Right renal cortex interstitium (tissue), 3 donors: ENCODE results near the gene HIPK2. TPM values are rescaled to one million over a fixed set of nuclear protein-coding genes. Genes with fewer than 3 reads are reported as not detected.
A peak's percentile ranks its signal among the peaks of the same experiment; 100 is the strongest.

ENCODE experiments used
- DNase-seq, 3 donors: peaks; one replicate each; pipeline ENCODE4 v3.0.0-alpha.2; 2013; ENCODE audit warnings: low read depth in 3 of 3, low spot score in 2 of 3
- polyA plus RNA-seq, 3 donors: library from polyadenylated mRNA; unstranded; fragments of 120-200 nt; gene quantifications; one replicate each; pipeline ENCODE4 v1.2.1, GENCODE V29; 2013; ENCODE audit not compliant: insufficient read length in 3 of 3

HIPK2 gene
- polyA plus RNA-seq, 3 donors = 81.5 to 88.7 (median 87.6) TPM

GRCh38 chr7:139783647-139784385 lies 6.0 kb upstream of the HIPK2 start:
- DNase-seq = no peak

DNA sequence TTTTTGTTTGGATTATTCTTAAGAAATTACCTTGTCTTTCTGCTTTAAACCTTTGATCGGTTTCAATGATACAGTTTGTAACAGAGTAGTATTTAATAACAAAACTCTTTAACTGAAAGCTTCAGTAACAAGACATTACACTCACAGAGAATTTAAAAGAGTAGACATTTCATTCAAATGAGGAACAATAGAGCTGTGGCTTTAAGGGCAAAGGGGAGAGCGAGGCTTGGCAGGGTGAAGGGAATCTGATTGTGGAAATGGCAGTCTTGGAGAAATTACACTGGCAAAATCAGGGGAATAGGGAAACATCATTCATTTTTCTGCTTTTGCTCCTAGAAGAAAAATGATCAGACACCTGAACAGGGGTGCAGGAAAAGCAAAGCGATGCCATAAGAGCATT lies 5.1 kb upstream of the HIPK2 start:
- DNase-seq = no peak

GRCh38 chr7:139777133-139777891 lies 486 bp downstream of the HIPK2 start:
- no peak for DNase-seq

DNA sequence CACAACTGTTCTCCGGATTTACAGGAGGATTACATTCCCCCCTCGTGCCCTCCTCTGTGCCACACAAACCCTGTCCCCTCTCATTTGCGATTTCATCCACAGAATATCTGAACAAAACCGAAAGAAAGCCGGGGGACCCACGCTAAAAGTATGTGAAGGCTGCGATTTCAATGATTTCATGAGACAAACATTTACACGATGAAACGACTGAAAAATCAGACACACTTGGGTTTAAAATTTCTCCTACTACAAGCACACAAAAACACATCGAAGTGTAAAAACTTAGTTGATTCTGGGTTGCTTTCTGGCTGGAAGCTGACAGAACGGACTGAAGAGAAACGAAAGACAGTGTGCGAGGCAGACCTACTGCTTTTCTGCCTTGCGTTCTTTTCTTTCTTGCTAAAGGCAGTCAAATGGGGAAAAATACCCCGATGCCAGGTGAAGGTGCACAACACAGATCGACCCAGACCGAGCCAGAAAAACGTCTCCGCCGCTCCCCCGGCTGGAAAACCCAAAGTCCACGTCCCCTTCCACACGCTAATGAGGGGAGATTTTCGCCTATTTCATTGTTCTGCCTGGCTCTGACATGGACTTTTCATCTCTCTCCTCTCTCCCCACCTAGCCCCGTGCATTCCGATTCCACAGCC lies 1.2 kb downstream of the HIPK2 start:
- no peak for DNase-seq

DNA sequence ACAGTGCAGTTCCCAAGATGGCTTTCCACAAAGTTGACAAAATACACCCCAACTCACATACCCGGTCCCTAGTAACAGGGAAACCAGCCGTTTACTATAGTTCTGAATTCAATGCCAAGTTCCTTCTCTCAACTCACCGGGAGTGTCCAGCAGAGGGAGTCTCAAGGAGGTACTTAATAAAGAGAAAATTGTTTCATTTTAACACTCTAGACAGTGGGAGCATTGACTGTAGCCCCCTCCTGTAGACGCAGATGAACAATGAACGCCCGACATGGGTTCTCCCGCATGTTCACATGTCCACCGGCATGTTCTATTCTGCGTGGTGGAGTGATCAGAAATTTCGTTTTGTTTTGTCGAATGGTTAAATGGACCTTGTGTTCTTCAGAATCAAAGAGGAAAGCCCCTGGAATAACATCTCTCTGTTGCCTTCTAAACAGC lies 1.9 kb downstream of the HIPK2 start:
- peak; percentile 67 to 78 (median 68) for DNase-seq

GRCh38 chr7:139774376-139774775 lies 3.4 kb downstream of the HIPK2 start:
- no peak for DNase-seq

GRCh38 chr7:139773371-139773770 lies 4.4 kb downstream of the HIPK2 start:
- DNase-seq = no peak

- no peak for DNase-seq
Observed at GRCh38 chr7:139772873-139773272, 4.9 kb downstream of the HIPK2 start.

DNA sequence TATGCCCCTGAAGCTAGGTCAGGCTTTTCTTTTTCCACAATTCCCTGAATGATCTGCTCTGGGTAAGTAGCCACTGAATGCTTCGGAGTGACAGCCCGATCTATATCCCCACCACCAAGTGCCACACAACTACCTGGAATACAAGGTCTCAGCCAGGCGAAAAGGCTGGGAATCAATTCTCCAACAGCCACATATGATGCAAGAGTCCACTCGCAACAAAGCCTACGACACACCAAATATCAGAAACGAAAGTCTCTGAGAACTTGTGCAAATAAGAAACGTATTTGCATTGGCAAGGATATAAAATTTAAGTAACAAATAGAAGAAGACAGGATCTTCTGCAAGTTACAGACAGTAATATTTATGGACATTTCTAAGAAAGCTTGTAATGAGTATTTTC lies 5.7 kb downstream of the HIPK2 start:
- no peak for DNase-seq

DNA sequence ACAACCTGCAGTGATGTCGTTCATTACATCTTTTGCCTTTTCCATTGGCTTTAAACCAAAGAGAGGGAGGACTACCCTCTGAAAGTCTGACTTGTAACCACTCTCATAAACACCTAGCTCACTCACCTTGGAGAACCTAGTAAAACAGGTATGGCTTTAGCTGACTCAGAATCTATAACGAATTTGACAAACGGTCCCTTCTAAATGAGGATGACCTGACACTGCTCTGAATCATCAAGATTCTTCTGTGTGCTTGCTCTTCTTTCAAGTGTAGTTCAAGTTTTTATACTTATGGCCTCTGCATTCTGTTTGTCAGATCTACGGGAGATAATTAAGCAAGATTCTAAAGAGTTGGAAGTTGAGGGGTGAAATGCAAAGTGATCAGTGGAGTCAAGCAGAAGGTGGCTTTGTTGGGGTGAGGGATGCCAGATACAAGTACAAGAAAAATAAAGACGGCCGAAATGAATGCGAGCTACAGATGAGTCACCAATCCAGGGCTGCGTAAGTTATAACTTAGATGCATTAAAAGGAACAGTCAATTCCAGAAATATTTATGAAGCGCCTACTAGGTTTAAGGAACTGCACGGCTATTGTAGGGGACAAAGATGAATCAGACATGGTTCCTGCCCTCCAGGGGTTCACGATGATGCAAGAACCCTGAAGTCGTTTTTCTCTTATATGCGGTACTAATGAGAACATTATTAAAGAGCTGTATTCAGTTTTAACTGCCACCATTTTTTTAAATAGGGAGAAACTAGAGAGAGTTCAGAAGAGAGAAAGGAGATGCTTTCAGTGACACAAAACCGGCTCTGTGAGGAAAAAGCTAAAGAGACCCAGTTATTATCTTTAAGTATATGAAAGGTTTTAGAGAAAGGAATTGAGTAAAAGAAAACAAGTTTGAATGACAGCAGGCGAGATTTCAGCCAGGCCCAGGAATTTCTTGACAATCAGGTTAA lies 6.5 kb downstream of the HIPK2 start:
- no peak for DNase-seq

- no peak for DNase-seq
Observed at GRCh38 chr7:139769761-139770160, 8.0 kb downstream of the HIPK2 start.

DNA sequence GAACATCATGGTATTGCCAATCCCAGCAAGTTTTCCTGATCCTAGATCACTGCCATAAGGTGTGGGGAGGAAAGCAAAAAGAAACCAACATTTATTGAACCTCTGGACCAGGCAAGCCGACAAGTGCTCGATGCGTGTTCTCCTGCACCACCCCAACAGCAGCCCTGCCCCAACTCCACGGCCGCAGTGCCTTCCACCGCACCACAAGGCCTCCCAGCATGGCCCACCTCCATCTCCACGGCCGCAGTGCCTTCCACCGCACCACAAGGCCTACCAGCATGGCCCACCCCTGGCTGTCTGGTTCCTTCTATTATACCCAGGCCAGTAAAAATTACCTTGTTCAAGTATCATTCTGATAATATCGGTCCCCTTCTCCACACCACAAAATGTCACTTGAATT lies 8.7 kb downstream of the HIPK2 start:
- DNase-seq = no peak

- DNase-seq = no peak
Observed at GRCh38 chr7:139768249-139768824, 9.5 kb downstream of the HIPK2 start.

DNA sequence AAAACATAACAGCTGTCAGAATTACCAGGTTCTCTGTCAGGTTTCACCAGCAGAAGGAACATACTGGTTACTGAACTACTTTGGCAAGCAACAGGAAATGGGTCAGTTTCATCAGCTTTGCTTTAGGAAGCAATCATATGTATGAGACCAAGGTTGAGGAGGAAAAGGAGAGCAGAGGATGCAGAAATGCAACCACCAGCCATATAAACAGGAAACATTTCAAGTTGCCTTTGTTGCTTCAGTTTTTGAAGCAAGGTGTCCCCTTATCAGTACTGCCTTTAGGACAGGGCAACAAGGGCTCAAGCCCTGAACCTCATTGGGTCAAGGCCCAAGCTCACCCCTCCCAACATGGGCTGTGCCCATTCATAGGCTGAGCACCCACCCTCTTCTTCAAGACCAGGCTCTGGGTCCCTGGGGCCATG lies 10.2 kb downstream of the HIPK2 start:
- no peak for DNase-seq

- DNase-seq = no peak
Observed at GRCh38 chr7:139765143-139765542, 12.7 kb downstream of the HIPK2 start.

DNA sequence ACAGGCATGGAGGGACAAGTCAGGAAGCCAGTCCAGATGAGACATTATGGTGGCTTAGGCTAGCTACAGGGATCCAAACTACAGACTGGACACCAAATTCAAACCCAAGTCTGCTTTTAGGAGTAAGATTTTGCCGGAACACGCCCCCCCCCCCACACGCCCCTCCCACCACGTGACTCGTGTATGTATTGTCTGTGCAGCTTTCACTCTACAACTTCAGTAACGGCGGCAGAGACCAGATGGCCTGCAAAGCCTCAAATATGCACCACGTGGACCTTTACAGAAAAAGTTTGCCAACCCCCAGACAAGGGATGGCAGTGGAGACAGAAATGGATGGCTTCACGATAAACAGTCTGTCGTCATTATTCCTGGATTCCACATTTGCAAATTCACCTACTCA lies 14.5 kb downstream of the HIPK2 start:
- DNase-seq = no peak

DNA sequence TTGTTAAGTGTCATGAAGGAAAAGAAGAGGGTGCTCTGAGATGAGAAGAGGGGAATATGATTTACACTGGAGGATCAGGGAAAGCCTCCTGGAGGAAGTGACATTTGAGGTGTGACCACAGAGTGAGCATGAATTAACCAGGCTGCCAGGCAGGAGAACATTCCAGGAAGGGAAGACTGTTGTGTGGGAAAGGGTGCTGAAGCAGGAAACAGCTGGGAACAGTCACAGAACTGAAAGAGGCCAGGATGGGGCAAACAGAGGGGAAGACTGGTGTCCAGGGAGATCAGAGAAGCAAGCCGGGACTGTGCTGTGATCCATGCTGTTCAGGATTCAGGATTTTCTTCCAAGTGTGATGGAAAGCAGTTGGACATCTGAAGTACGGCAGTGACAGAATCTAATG lies 14.9 kb downstream of the HIPK2 start:
- DNase-seq = no peak

DNA sequence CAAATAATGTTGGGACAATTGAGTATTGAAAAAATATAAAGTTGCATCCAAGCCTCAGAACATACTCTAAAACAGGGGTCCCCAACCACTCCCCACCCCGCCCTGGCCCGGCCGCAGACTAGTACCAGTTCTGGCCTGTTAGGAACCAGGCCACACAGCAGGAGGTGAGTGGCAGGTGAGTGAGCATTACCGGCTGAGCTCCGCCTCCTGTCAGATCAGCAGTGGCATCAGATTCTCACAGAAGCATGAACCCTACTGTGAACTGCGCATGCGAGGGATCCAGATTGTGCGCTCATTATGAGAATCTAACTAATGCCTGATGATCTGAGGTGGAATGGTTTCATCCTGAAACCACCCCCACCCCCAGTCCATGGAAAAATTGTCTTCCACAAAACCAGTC lies 19.4 kb downstream of the HIPK2 start:
- no peak for DNase-seq

GRCh38 chr7:139757968-139758367 lies 19.8 kb downstream of the HIPK2 start:
- no peak for DNase-seq

GRCh38 chr7:139753693-139754111 lies 24.1 kb downstream of the HIPK2 start:
- DNase-seq = no peak
